Osteoblast (primary cell): Measurements from ENCODE around the gene KCNQ1. TPM values are rescaled to one million over a fixed set of nuclear protein-coding genes. Genes with fewer than 3 reads are reported as not detected.

Source experiments
- DNase-seq: peaks from one replicate; pipeline ENCODE4 v3.0.0; 2011; ENCODE audit warnings: low spot score, mixed read lengths; ENCODE audit not compliant: insufficient read length; ENCODE audit errors: missing footprints
- H2AFZ ChIP-seq: 2 replicates; pipeline ENCODE4 v1.6.0; 2011; ENCODE audit warnings: mild to moderate bottlenecking, low read length
- H3K27ac ChIP-seq: 2 replicates; pipeline ENCODE4 v1.5.1; 2011; ENCODE audit warnings: mild to moderate bottlenecking, low read depth, low read length, moderate library complexity
- H3K27me3 ChIP-seq: 2 replicates; pipeline ENCODE4 v1.6.0; 2012; ENCODE audit warnings: mild to moderate bottlenecking, control low read depth, inconsistent platforms, low read length, moderate library complexity; ENCODE audit not compliant: insufficient read depth
- H3K36me3 ChIP-seq: 2 replicates; pipeline ENCODE4 v1.5.1; 2011; ENCODE audit warnings: mild to moderate bottlenecking, low read length, control low read depth, moderate library complexity; ENCODE audit not compliant: insufficient read depth
- H3K4me1 ChIP-seq: 2 replicates; pipeline ENCODE4 v1.5.1; 2011; ENCODE audit warnings: mild to moderate bottlenecking, low read length, control low read depth, moderate library complexity; ENCODE audit not compliant: insufficient read depth
- H3K4me2 ChIP-seq: 2 replicates; pipeline ENCODE4 v1.6.0; 2011; ENCODE audit warnings: mild to moderate bottlenecking, low read length; ENCODE audit not compliant: insufficient read depth
- H3K4me3 ChIP-seq: fragments of 200-600 bp; sonication (generic); 3 replicates; pipeline ENCODE4 v1.5.1; 2012; ENCODE audit warnings: mild to moderate bottlenecking, low read length, inconsistent platforms; ENCODE audit not compliant: insufficient read depth
- H3K79me2 ChIP-seq: 2 replicates; pipeline ENCODE4 v1.6.0; 2012; ENCODE audit warnings: mild to moderate bottlenecking, low read length, control low read depth, inconsistent platforms; ENCODE audit not compliant: insufficient read depth
- H3K9me3 ChIP-seq: 2 replicates; pipeline ENCODE4 v1.5.1; 2011; ENCODE audit warnings: low read depth, low read length, control low read depth
- H4K20me1 ChIP-seq: 2 replicates; pipeline ENCODE4 v1.6.0; 2012; ENCODE audit warnings: mild to moderate bottlenecking, low read length, control low read depth; ENCODE audit not compliant: insufficient read depth
- CTCF ChIP-seq: IDR thresholded peaks from 2 replicates; pipeline ENCODE4 v1.5.1; 2011; ENCODE audit warnings: mild to moderate bottlenecking, low read depth, low read length, moderate library complexity; ENCODE audit errors: extremely low read depth
- total RNA-seq: library from RNA; depleted of rRNA; stranded (reverse); fragments of >200 nt; gene quantifications from 2 replicates; pipeline ENCODE4 v1.2.3, GENCODE V29; 2012

KCNQ1 gene
- total RNA-seq, 1 donor = not detected

- Histone ChIP-seq H4K20me1 (no peaks in the 10 kb centered on the region), H3K4me2 (no peak overlapping the region), H3K4me3 (no peak overlapping the region), H3K36me3 (no peaks in the 10 kb centered on the region), H3K27me3 (no peaks in the 10 kb centered on the region), H3K9me3 (no peaks in the 10 kb centered on the region), H3K79me2 (no peaks in the 10 kb centered on the region), H3K4me1 (no peaks in the 10 kb centered on the region), H3K27ac (no peak overlapping the region), H2AFZ (no peak overlapping the region)
- TF ChIP-seq CTCF = no peak
- DNase-seq = no peak
Measured at GRCh38 chr11:2574043-2574552, 129.3 kb downstream of the KCNQ1 start.

GRCh38 chr11:2574553-2575535 lies 130.0 kb downstream of the KCNQ1 start:
- TF ChIP-seq CTCF = no peak
- no peak overlapping the region for H2AFZ ChIP-seq
- no peak overlapping the region for H3K4me3 ChIP-seq
- no peaks in the 10 kb centered on the region for H3K4me1 ChIP-seq
- H3K36me3 ChIP-seq = no peaks in the 10 kb centered on the region
- no peaks in the 10 kb centered on the region for H3K9me3 ChIP-seq
- no peaks in the 10 kb centered on the region for H4K20me1 ChIP-seq
- no peaks in the 10 kb centered on the region for H3K27me3 ChIP-seq
- no peaks in the 10 kb centered on the region for H3K79me2 ChIP-seq
- peak; percentile 86 for DNase-seq
- no peak overlapping the region for H3K27ac ChIP-seq
- H3K4me2 ChIP-seq = no peak overlapping the region

- Histone ChIP-seq H3K79me2 (no peaks in the 10 kb centered on the region), H3K4me1 (no peaks in the 10 kb centered on the region), H2AFZ (no peak overlapping the region), H3K27me3 (no peaks in the 10 kb centered on the region), H3K4me2 (no peak overlapping the region), H3K36me3 (no peaks in the 10 kb centered on the region), H3K27ac (no peak overlapping the region), H4K20me1 (no peaks in the 10 kb centered on the region), H3K9me3 (no peaks in the 10 kb centered on the region), H3K4me3 (no peak overlapping the region)
- DNase-seq = peak; percentile 48
- no peak for TF ChIP-seq CTCF
Measured at GRCh38 chr11:2575591-2576051, 130.8 kb downstream of the KCNQ1 start.

- DNase-seq = peak; percentile 34
- Histone ChIP-seq H3K27ac (no peak overlapping the region), H4K20me1 (no peaks in the 10 kb centered on the region)
Measured at GRCh38 chr11:2576111-2576510, 131.3 kb downstream of the KCNQ1 start.

More at GRCh38 chr11:2576111-2576510, 131.3 kb downstream of the KCNQ1 start:
- Histone ChIP-seq H3K36me3 (no peaks in the 10 kb centered on the region), H3K79me2 (no peaks in the 10 kb centered on the region), H3K4me2 (no peak overlapping the region), H3K4me3 (no peak overlapping the region), H3K9me3 (no peaks in the 10 kb centered on the region), H3K27me3 (no peaks in the 10 kb centered on the region), H3K4me1 (no peaks in the 10 kb centered on the region), H2AFZ (no peak overlapping the region)
- TF ChIP-seq CTCF = no peak
